ENCODE results near the gene C2orf74. TPM values are rescaled to one million over a fixed set of nuclear protein-coding genes. Genes with fewer than 3 reads are reported as not detected.
"Not testable (repeated sequence)": the region's sequence is repeated elsewhere in the genome, so short reads cannot be mapped to it uniquely, and the experiment has no call there.

The C2orf74 gene
- total RNA-seq, 1 donor from 2014 or later = 9.2 TPM

- DNase-seq = no peak
Observed at GRCh38 chr2:61175036-61175435, 13.0 kb downstream of the C2orf74 start.

- DNase-seq = peak; percentile 94
Observed at GRCh38 chr2:61176755-61177726, 15.1 kb downstream of the C2orf74 start.

GRCh38 chr2:61177727-61178549 is 15.9 kb downstream of the C2orf74 start:
- DNase-seq = peak; percentile 21

GRCh38 chr2:61178603-61179545 is 16.9 kb downstream of the C2orf74 start:
- DNase-seq = no peak

GRCh38 chr2:61179701-61180639 is 18.0 kb downstream of the C2orf74 start:
- no peak for DNase-seq

- no peak for DNase-seq
Observed at GRCh38 chr2:61180686-61181085, 18.7 kb downstream of the C2orf74 start.

- no peak for DNase-seq
Observed at GRCh38 chr2:61181382-61182058, 19.5 kb downstream of the C2orf74 start.

- DNase-seq = no peak
Observed at GRCh38 chr2:61182059-61182383, 20.0 kb downstream of the C2orf74 start.

- DNase-seq = no peak
Observed at GRCh38 chr2:61183795-61184194, 21.8 kb downstream of the C2orf74 start.

- no peak for DNase-seq
Observed at GRCh38 chr2:61184263-61184662, 22.3 kb downstream of the C2orf74 start.

- DNase-seq = no peak
Observed at GRCh38 chr2:61185231-61185728, 23.3 kb downstream of the C2orf74 start.

- DNase-seq = no peak
Observed at GRCh38 chr2:61187085-61187484, 25.1 kb downstream of the C2orf74 start.

- no peak for DNase-seq
Observed at GRCh38 chr2:61193670-61194561, 31.9 kb downstream of the C2orf74 start.

GRCh38 chr2:61194646-61195045 is 32.7 kb downstream of the C2orf74 start:
- not testable (repeated sequence) for DNase-seq

- DNase-seq = no peak
Observed at GRCh38 chr2:61196671-61197070, 34.7 kb downstream of the C2orf74 start.

- no peak for DNase-seq
Observed at GRCh38 chr2:61205132-61205531, 43.1 kb downstream of the C2orf74 start.

- no peak for DNase-seq
Observed at GRCh38 chr2:61210332-61210981, 48.5 kb downstream of the C2orf74 start.

- no peak for DNase-seq
Observed at GRCh38 chr2:61214171-61214570, 52.2 kb downstream of the C2orf74 start.

Data from skin of body (tissue), 2 donors.